Fibroblast of mammary gland (primary cell): Measurements from ENCODE around the gene ENOX2.

Experiments
- DNase-seq: peaks from one replicate; pipeline ENCODE4 v3.0.0-alpha.2; 2010; ENCODE audit warnings: low read depth
- H3K4me3 ChIP-seq: 2 replicates; pipeline ENCODE4 v1.5.1; 2011; ENCODE audit warnings: low read depth, mild to moderate bottlenecking, low read length, moderate library complexity; ENCODE audit not compliant: control insufficient read depth
- TF ChIP-seq, protein P1 (sequence below): conservative IDR thresholded peaks from 2 replicates; pipeline ENCODE4 v1.5.1; 2011; ENCODE audit warnings: low read depth, low read length, inconsistent platforms; ENCODE audit not compliant: control insufficient read depth, insufficient read depth

The ENOX2 gene

DNA sequence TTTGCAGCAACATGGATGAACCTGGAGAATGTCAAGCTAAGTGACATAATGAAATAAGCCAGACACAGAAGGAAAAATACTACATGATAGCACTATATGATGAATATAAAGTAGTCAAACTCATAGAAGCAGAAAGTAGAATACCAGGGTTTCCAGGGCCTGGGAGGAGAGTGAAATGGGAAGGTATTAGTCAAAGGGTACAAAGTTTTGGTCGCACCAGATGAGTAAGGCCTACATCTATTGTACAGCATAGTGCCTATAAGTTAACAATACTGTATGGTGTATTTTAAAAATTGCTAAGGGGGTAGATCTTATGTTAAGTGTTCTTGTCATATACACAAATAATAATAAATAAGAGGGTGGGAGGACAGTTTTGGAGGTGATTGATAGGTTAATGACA, 41.5 kb downstream of the ENOX2 start:
- DNase-seq, result no peak
- H3K4me3 ChIP-seq, result no peak overlapping the region
- TF ChIP-seq, protein P1, sequence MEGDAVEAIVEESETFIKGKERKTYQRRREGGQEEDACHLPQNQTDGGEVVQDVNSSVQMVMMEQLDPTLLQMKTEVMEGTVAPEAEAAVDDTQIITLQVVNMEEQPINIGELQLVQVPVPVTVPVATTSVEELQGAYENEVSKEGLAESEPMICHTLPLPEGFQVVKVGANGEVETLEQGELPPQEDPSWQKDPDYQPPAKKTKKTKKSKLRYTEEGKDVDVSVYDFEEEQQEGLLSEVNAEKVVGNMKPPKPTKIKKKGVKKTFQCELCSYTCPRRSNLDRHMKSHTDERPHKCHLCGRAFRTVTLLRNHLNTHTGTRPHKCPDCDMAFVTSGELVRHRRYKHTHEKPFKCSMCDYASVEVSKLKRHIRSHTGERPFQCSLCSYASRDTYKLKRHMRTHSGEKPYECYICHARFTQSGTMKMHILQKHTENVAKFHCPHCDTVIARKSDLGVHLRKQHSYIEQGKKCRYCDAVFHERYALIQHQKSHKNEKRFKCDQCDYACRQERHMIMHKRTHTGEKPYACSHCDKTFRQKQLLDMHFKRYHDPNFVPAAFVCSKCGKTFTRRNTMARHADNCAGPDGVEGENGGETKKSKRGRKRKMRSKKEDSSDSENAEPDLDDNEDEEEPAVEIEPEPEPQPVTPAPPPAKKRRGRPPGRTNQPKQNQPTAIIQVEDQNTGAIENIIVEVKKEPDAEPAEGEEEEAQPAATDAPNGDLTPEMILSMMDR, result no peak

GRCh38 chrX:130857207-130857606, 45.8 kb downstream of the ENOX2 start:
- TF ChIP-seq, protein P1, result no peak
- H3K4me3 ChIP-seq, result no peak overlapping the region
- DNase-seq, result no peak

GRCh38 chrX:130851569-130851968, 51.4 kb downstream of the ENOX2 start:
- DNase-seq, result peak; percentile 26
- no peak overlapping the region for H3K4me3 ChIP-seq
- TF ChIP-seq, protein P1, result no peak

- no peak for DNase-seq
- TF ChIP-seq, protein P1, result no peak
- H3K4me3 ChIP-seq, result no peak overlapping the region
Observed at GRCh38 chrX:130848763-130849162, 54.2 kb downstream of the ENOX2 start.

GRCh38 chrX:130846746-130847145, 56.3 kb downstream of the ENOX2 start:
- no peak overlapping the region for H3K4me3 ChIP-seq
- no peak for DNase-seq
- TF ChIP-seq, protein P1, result no peak

DNA sequence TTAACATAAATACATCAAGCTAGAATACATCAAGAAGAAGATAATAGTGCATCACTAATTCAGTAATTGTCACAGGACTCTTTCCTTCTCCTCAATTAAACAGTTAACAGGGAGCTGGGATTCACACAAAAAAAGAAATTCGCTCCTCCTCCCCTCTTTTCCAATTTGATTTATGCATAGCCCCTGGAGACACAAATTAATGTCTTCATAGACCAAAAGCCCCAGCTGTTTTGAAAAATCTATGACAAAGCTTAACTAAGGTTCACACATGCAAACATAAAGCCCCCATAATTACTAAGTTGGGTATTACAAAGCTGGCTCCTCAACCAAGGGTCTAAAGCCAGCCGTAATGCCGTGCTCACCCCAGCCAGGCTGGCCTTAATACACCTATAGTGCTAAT, 61.2 kb downstream of the ENOX2 start:
- TF ChIP-seq, protein P1, result no peak
- H3K4me3 ChIP-seq, result no peak overlapping the region
- no peak for DNase-seq

DNA sequence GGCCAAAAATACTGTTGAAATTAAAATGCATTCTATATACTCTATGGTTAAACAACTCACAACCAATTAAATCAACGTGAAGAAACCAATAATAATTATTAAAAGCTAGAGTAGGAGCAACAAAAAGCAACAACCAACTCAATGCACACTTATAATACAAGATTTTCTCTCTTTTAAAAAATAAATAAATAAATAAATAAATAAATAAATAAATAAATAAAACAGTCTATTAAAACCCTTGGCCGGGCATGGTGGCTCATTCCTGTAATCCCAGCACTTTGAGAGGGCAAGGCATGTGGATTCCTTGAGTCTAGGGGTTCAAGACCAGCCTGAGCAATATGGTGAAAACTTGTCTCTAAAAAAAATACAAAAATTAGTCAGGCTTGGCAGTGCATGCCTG, 62.7 kb downstream of the ENOX2 start:
- H3K4me3 ChIP-seq, result no peak overlapping the region
- DNase-seq, result no peak
- TF ChIP-seq, protein P1, result no peak
